ENCODE measurements around the gene USP11. TPM values are rescaled to one million over a fixed set of nuclear protein-coding genes. Genes with fewer than 3 reads are reported as not detected.
A peak's percentile ranks its signal among the peaks of the same experiment; 100 is the strongest.

Gene USP11
- total RNA-seq (26.7 TPM), polyA plus RNA-seq (40.9 TPM)
- long read RNA-seq, donor 1, partial matches to known transcripts = 0 of 1 reads
- long read RNA-seq, donor 1, other reads (novel, unspliced or antisense) = 0 of 1 reads
- long read RNA-seq, donor 2, transcript USP11-204 (21 exons, 3,515 nt) = major isoform, 17 of 60 reads
- long read RNA-seq, donor 2, partial matches to known transcripts = 43 of 60 reads
- long read RNA-seq, donor 2, other reads (novel, unspliced or antisense) = 0 of 60 reads
- long read RNA-seq, donor 3, transcript USP11-204 (21 exons, 3,515 nt) = major isoform, 7 of 24 reads
- long read RNA-seq, donor 3, partial matches to known transcripts = 17 of 24 reads
- long read RNA-seq, donor 3, other reads (novel, unspliced or antisense) = 0 of 24 reads
- long read RNA-seq, donor 4, transcript USP11-204 (21 exons, 3,515 nt) = major isoform, 9 of 21 reads
- long read RNA-seq, donor 4, partial matches to known transcripts = 12 of 21 reads
- long read RNA-seq, donor 4, other reads (novel, unspliced or antisense) = 0 of 21 reads
- long read RNA-seq, donor 5, transcript USP11-204 (21 exons, 3,515 nt) = major isoform, 12 of 35 reads
- long read RNA-seq, donor 5, partial matches to known transcripts = 22 of 35 reads
- long read RNA-seq, donor 5, other reads (novel, unspliced or antisense) = 0 of 35 reads
- long read RNA-seq, donor 6, partial matches to known transcripts = 0 of 4 reads
- long read RNA-seq, donor 6, other reads (novel, unspliced or antisense) = 0 of 4 reads
- long read RNA-seq, donor 7, transcript USP11-204 (21 exons, 3,515 nt) = major isoform, 10 of 16 reads
- long read RNA-seq, donor 7, partial matches to known transcripts = 6 of 16 reads
- long read RNA-seq, donor 7, other reads (novel, unspliced or antisense) = 0 of 16 reads
- long read RNA-seq, donor 8, partial matches to known transcripts = 0 of 2 reads
- long read RNA-seq, donor 8, other reads (novel, unspliced or antisense) = 0 of 2 reads
- long read RNA-seq, donor 9, transcript USP11-204 (21 exons, 3,515 nt) = major isoform, 5 of 20 reads
- long read RNA-seq, donor 9, partial matches to known transcripts = 15 of 20 reads
- long read RNA-seq, donor 9, other reads (novel, unspliced or antisense) = 0 of 20 reads
- long read RNA-seq, donor 10, transcript USP11-204 (21 exons, 3,515 nt) = major isoform, 9 of 14 reads
- long read RNA-seq, donor 10, partial matches to known transcripts = 5 of 14 reads
- long read RNA-seq, donor 10, other reads (novel, unspliced or antisense) = 0 of 14 reads

DNA sequence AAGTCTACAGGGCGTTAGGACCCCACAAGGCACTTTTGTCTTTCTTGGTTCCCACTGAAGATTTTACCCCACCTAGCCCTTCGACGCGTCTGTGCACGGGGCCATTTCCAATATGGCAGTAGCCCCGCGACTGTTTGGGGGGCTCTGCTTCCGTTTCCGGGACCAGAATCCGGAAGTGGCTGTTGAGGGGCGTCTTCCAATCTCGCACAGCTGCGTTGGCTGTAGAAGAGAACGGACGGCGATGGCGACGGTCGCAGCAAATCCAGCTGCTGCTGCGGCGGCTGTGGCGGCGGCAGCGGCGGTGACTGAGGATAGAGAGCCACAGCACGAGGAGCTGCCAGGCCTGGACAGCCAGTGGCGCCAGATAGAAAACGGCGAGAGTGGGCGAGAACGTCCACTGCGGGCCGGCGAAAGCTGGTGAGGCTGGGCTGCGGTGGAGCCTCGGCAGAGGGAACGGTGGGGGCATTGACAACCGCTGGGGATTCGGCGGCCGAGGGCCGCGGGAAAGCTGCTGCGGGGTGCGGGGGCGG lies at the start of gene USP11:
Gene USP11, plus strand, starts transcription at position 207 of the 530 bp plus-strand sequence. Its CDS starts 35 bp downstream, at position 242.
- Histone ChIP-seq H3K9me3 (ENCODE audit: control insufficient read depth in 2 of 2, insufficient read depth in 1 of 2, low read length in 1 of 2) (peaks cover 0 to 3% of the 10 kb centered on the region in 2 donors), H3K4me3 (ENCODE audit: low read length in 2 of 2) (peak within 1 kb of the TSS; percentile 78 to 90), H3K27me3 (ENCODE audit: control insufficient read depth in 2 of 2, insufficient read depth in 1 of 2, low read length in 1 of 2) (peaks cover 0 to 8% of the 10 kb centered on the region in 2 donors), H3K36me3 (ENCODE audit: control insufficient read depth in 2 of 2, insufficient read depth in 2 of 2, low read length in 1 of 2) (peaks cover 12 to 17% of the 10 kb centered on the region in 2 donors), H3K27ac (ENCODE audit: low read depth in 1 of 2, low read length in 1 of 2) (peak within 1 kb of the TSS; percentile 99 to 100), H3K4me1 (ENCODE audit: control insufficient read depth in 2 of 2, insufficient read depth in 2 of 2, low read length in 2 of 2) (peaks cover 0 to 13% of the 10 kb centered on the region in 2 donors)
- DNase-seq (ENCODE audit: low read depth in 6 of 9, low spot score in 9 of 9) = peak; percentile 43 to 88 (median 57)
- under 1% methylated on average over 46 of the region's 46 CpGs for WGBS

DNA sequence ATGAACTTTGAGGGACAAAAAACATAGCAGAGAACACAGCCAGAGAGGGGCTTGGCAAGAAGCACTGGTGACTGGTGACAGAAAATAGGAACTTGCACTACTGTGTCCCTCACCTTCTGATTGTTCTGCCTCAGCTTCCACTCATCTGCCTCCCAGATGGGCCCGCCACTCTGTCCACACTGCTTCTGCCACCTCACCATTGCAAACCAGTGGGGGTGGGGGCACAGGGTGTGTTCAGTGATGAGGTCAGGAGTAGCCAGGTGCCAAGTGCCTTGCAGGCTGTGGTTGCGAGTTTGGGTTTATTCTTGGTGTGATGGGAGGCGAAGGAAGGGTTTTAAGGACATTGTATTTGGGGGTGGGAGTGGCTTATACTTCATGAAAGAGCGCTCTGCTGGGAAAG lies 48.3 kb upstream of the USP11 start:
- Histone ChIP-seq H3K4me3 (ENCODE audit: low read length in 2 of 2) (no peak overlapping the region), H3K4me1 (ENCODE audit: control insufficient read depth in 2 of 2, insufficient read depth in 2 of 2, low read length in 2 of 2) (no peaks in the 10 kb centered on the region), H3K27me3 (ENCODE audit: control insufficient read depth in 2 of 2, insufficient read depth in 1 of 2, low read length in 1 of 2) (no peaks in the 10 kb centered on the region), H3K9me3 (ENCODE audit: control insufficient read depth in 2 of 2, insufficient read depth in 1 of 2, low read length in 1 of 2) (no peaks in the 10 kb centered on the region), H3K27ac (ENCODE audit: low read depth in 1 of 2, low read length in 1 of 2) (no peak overlapping the region), H3K36me3 (ENCODE audit: control insufficient read depth in 2 of 2, insufficient read depth in 2 of 2, low read length in 1 of 2) (peaks cover 46 to 59% of the 10 kb centered on the region in 2 donors)
- DNase-seq (ENCODE audit: low read depth in 6 of 9, low spot score in 9 of 9) = no peak
- 97% methylated on average over 4 of the region's 4 CpGs for WGBS

DNA sequence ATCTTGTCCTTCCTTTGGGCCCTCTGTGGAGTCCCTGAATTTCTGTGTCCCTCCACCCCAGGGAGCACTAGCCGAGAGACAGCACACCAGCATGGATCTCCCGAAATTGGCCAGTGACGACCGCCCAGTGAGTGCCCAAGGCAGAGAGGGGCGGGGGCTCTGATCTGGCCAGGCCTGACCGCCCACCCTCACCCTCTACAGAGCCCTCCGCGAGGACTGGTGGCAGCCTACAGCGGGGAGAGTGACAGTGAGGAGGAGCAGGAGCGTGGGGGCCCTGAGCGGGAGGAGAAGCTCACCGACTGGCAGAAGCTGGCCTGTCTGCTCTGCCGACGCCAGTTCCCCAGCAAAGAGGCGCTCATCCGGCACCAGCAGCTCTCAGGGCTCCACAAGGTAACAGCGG lies 47.6 kb upstream of the USP11 start:
- Histone ChIP-seq H3K4me3 (ENCODE audit: low read length in 2 of 2) (no peak overlapping the region), H3K9me3 (ENCODE audit: control insufficient read depth in 2 of 2, insufficient read depth in 1 of 2, low read length in 1 of 2) (no peaks in the 10 kb centered on the region), H3K27me3 (ENCODE audit: control insufficient read depth in 2 of 2, insufficient read depth in 1 of 2, low read length in 1 of 2) (peaks cover 0 to 2% of the 10 kb centered on the region in 2 donors), H3K27ac (ENCODE audit: low read depth in 1 of 2, low read length in 1 of 2) (no peak overlapping the region), H3K36me3 (ENCODE audit: control insufficient read depth in 2 of 2, insufficient read depth in 2 of 2, low read length in 1 of 2) (peaks cover 41 to 51% of the 10 kb centered on the region in 2 donors), H3K4me1 (ENCODE audit: control insufficient read depth in 2 of 2, insufficient read depth in 2 of 2, low read length in 2 of 2) (peaks cover 0 to under 1% of the 10 kb centered on the region in 2 donors)
- WGBS = 95% methylated on average over 17 of the region's 17 CpGs
- DNase-seq (ENCODE audit: low read depth in 6 of 9, low spot score in 9 of 9) = no peak

DNA sequence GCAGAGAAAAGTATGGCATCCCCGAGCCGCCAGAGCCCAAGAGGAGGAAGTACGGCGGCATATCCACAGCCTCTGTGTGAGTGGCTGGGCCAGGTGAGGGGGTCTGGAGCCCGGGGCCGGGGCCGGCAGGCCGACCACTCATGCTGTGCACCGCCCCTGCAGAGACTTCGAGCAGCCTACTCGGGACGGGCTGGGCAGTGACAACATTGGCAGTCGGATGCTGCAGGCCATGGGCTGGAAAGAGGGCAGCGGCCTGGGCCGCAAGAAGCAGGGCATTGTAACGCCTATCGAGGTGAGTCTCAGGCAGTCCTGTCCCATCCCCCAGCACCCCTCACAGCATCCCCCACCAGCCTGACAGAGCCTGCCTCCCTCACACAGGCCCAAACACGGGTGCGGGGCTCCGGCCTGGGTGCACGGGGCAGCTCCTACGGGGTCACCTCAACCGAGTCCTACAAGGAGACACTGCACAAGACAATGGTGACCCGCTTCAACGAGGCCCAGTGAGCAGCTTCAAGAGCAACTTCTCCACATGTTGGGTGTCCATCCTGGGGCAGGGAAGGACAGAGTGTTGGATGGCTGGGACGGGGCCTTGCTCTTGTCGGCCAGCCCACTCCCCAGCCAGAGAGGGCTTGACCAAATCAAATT lies 46.6 kb upstream of the USP11 start:
- peaks cover 0 to 7% of the 10 kb centered on the region in 2 donors for H3K4me1 ChIP-seq (ENCODE audit: control insufficient read depth in 2 of 2, insufficient read depth in 2 of 2, low read length in 2 of 2)
- H3K27me3 ChIP-seq (ENCODE audit: control insufficient read depth in 2 of 2, insufficient read depth in 1 of 2, low read length in 1 of 2) = peaks cover 0 to 12% of the 10 kb centered on the region in 2 donors
- peaks cover 39 to 47% of the 10 kb centered on the region in 2 donors for H3K36me3 ChIP-seq (ENCODE audit: control insufficient read depth in 2 of 2, insufficient read depth in 2 of 2, low read length in 1 of 2)
- no peak overlapping the region for H3K4me3 ChIP-seq (ENCODE audit: low read length in 2 of 2)
- H3K9me3 ChIP-seq (ENCODE audit: control insufficient read depth in 2 of 2, insufficient read depth in 1 of 2, low read length in 1 of 2) = peaks cover 0 to 4% of the 10 kb centered on the region in 2 donors
- 97% methylated on average over 27 of the region's 27 CpGs for WGBS
- no peak for DNase-seq (ENCODE audit: low read depth in 6 of 9, low spot score in 9 of 9)
- no peak overlapping the region for H3K27ac ChIP-seq (ENCODE audit: low read depth in 1 of 2, low read length in 1 of 2)

DNA sequence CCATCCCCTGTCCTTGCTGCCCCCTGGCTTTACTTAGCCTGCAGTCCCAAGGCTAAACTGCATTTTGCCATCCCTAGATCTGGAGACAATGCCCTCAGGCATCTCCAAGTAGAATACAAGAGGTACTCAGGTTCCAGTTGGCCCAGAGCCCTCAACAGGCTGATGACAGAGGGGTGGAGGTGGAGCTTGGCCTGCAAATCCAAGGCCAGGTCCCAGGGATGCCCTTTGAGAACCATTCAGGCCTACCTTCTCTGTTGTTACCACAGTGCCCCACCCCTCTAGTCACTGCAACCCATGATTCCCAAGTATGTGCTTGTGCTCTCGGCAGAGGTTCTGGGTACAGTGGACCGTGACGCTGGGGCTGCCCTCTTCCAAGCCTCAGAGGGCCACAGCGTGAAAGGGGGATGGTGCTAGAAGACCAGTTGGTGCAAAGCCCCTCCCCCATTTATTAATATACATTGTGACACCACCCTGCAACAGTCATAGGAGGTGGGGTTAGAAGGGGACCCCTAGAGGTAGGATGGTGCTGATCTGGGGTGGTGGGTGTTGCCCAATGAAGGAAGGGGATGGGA lies 45.6 kb upstream of the USP11 start:
- peaks cover 0 to 17% of the 10 kb centered on the region in 2 donors for H3K27me3 ChIP-seq (ENCODE audit: control insufficient read depth in 2 of 2, insufficient read depth in 1 of 2, low read length in 1 of 2)
- H3K4me3 ChIP-seq (ENCODE audit: low read length in 2 of 2) = no peak overlapping the region
- WGBS = 99% methylated on average over 4 of the region's 4 CpGs
- no peak overlapping the region for H3K27ac ChIP-seq (ENCODE audit: low read depth in 1 of 2, low read length in 1 of 2)
- peaks cover 0 to 4% of the 10 kb centered on the region in 2 donors for H3K9me3 ChIP-seq (ENCODE audit: control insufficient read depth in 2 of 2, insufficient read depth in 1 of 2, low read length in 1 of 2)
- no peak for DNase-seq (ENCODE audit: low read depth in 6 of 9, low spot score in 9 of 9)
- H3K36me3 ChIP-seq (ENCODE audit: control insufficient read depth in 2 of 2, insufficient read depth in 2 of 2, low read length in 1 of 2) = peaks cover 30 to 38% of the 10 kb centered on the region in 2 donors
- H3K4me1 ChIP-seq (ENCODE audit: control insufficient read depth in 2 of 2, insufficient read depth in 2 of 2, low read length in 2 of 2) = peaks cover 0 to 17% of the 10 kb centered on the region in 2 donors

DNA sequence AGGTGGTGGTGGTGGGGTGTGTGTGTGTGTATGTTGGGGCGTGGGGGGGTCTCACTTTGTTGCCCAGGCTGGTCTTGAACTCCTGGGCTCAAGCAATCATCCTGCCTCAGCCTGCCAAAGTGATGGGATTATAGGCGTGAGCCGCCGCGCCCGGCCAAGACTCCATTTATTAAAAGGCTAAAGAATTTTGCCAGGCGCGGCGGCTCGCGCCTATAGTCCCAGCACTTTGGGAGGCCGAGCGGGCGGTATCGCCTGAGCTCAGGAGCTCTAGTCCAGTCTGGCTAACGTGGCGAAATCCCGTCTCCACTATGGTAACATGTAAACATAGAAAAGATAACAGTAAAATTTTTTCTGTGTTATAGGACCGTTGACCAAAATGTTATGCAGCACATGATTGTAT lies 42.9 kb upstream of the USP11 start:
- H3K36me3 ChIP-seq (ENCODE audit: control insufficient read depth in 2 of 2, insufficient read depth in 2 of 2, low read length in 1 of 2) = peaks cover 21 to 24% of the 10 kb centered on the region in 2 donors
- peaks cover 0 to 17% of the 10 kb centered on the region in 2 donors for H3K27me3 ChIP-seq (ENCODE audit: control insufficient read depth in 2 of 2, insufficient read depth in 1 of 2, low read length in 1 of 2)
- peaks cover 0 to 4% of the 10 kb centered on the region in 2 donors for H3K9me3 ChIP-seq (ENCODE audit: control insufficient read depth in 2 of 2, insufficient read depth in 1 of 2, low read length in 1 of 2)
- no peak overlapping the region for H3K4me3 ChIP-seq (ENCODE audit: low read length in 2 of 2)
- DNase-seq (ENCODE audit: low read depth in 6 of 9, low spot score in 9 of 9) = no peak
- no peak overlapping the region for H3K27ac ChIP-seq (ENCODE audit: low read depth in 1 of 2, low read length in 1 of 2)
- 95% methylated on average over 19 of the region's 19 CpGs for WGBS
- H3K4me1 ChIP-seq (ENCODE audit: control insufficient read depth in 2 of 2, insufficient read depth in 2 of 2, low read length in 2 of 2) = peaks cover 4 to 33% of the 10 kb centered on the region in 2 donors

DNA sequence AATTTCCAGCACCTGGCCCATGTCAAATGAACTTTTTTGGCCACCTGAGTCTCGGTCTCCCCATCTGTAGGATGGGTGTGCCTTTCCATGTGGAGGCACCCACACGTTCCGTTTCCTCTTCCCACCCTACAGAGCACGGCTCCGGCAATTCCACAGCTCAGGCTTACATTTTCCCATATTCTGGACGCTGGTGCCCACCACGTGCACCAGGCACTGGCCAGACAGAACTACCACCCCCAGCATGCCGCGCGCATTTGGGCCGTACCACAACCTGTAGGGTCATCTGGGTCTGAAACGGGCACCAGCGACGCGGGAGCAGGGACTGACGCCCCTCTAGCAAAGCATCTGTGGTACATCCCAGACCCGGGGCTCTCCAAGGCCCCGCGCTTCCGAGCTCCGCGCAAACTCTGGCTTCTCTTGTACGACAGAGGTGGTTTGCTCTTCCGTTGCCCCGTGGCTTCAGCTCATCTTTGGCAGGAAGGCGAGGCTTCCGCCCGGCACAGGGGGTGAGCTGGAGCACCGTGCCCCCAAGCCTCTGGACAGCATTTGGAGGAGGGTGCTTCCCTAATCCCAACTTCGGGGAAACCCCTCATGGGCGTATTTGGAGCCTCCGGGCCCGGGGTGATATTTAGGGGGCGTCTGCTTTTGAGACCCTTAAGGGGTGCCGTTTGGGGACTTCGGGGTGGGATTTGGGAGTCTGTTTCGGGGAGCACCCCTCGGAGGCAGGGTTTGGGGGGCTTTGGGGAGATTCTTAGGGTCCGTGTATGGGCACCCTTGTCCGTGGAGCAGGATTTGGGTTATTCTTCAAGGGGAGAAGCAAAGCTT lies 42.2 kb upstream of the USP11 start:
- Histone ChIP-seq H3K4me3 (ENCODE audit: low read length in 2 of 2) (peak overlapping the region; percentile 59 to 65), H3K27ac (ENCODE audit: low read depth in 1 of 2, low read length in 1 of 2) (peak overlapping the region; percentile 65 to 72), H3K4me1 (ENCODE audit: control insufficient read depth in 2 of 2, insufficient read depth in 2 of 2, low read length in 2 of 2) (peaks cover 6 to 39% of the 10 kb centered on the region in 2 donors), H3K36me3 (ENCODE audit: control insufficient read depth in 2 of 2, insufficient read depth in 2 of 2, low read length in 1 of 2) (peaks cover 15 to 16% of the 10 kb centered on the region in 2 donors), H3K9me3 (ENCODE audit: control insufficient read depth in 2 of 2, insufficient read depth in 1 of 2, low read length in 1 of 2) (peaks cover 0 to 4% of the 10 kb centered on the region in 2 donors), H3K27me3 (ENCODE audit: control insufficient read depth in 2 of 2, insufficient read depth in 1 of 2, low read length in 1 of 2) (peaks cover 0 to 17% of the 10 kb centered on the region in 2 donors)
- 4% methylated on average over 40 of the region's 40 CpGs for WGBS
- DNase-seq (ENCODE audit: low read depth in 6 of 9, low spot score in 9 of 9) = peak; percentile 43 to 93 (median 76)

All from thymus (tissue), 14 donors.